GM19099 (cell line): ENCODE data around the gene ACSS3.

Experiments
- POLR2A ChIP-seq: IDR thresholded peaks from 3 replicates; pipeline ENCODE4 v1.6.1; 2011; ENCODE audit warnings: low read depth; ENCODE audit not compliant: insufficient read length; ENCODE audit errors: extremely low read depth

ACSS3 gene

GRCh38 chr12:81274637-81275529 is 197.0 kb downstream of the ACSS3 start:
- no peak for TF ChIP-seq POLR2A

GRCh38 chr12:81284137-81284536 is 206.3 kb downstream of the ACSS3 start:
- no peak for TF ChIP-seq POLR2A

GRCh38 chr12:81288651-81289050 is 210.8 kb downstream of the ACSS3 start:
- no peak for TF ChIP-seq POLR2A

GRCh38 chr12:81294325-81295190 is 216.7 kb downstream of the ACSS3 start:
- TF ChIP-seq POLR2A: no peak

- TF ChIP-seq POLR2A: no peak
These were observed 217.4 kb downstream of the ACSS3 start for GRCh38 chr12:81295251-81295650.

GRCh38 chr12:81296556-81297305 is 218.9 kb downstream of the ACSS3 start:
- no peak for TF ChIP-seq POLR2A

GRCh38 chr12:81297601-81298000 is 219.7 kb downstream of the ACSS3 start:
- TF ChIP-seq POLR2A: no peak

GRCh38 chr12:81300454-81300853 is 222.6 kb downstream of the ACSS3 start:
- no peak for TF ChIP-seq POLR2A

GRCh38 chr12:81303935-81304334 is 226.1 kb downstream of the ACSS3 start:
- TF ChIP-seq POLR2A: no peak
